HG03135 (cell line): ENCODE measurements around the gene PRM2.
"Not testable (repeated sequence)": the region's sequence is repeated elsewhere in the genome, so short reads cannot be mapped to it uniquely, and the experiment has no call there.

Source experiments
- ATAC-seq: cut with Tn5 transposase; IDR thresholded peaks from one replicate; pipeline ENCODE4 v1.9.1; 2021; ENCODE audit warnings: mild to moderate bottlenecking, moderate library complexity; ENCODE audit not compliant: unreplicated experiment

The PRM2 gene

DNA sequence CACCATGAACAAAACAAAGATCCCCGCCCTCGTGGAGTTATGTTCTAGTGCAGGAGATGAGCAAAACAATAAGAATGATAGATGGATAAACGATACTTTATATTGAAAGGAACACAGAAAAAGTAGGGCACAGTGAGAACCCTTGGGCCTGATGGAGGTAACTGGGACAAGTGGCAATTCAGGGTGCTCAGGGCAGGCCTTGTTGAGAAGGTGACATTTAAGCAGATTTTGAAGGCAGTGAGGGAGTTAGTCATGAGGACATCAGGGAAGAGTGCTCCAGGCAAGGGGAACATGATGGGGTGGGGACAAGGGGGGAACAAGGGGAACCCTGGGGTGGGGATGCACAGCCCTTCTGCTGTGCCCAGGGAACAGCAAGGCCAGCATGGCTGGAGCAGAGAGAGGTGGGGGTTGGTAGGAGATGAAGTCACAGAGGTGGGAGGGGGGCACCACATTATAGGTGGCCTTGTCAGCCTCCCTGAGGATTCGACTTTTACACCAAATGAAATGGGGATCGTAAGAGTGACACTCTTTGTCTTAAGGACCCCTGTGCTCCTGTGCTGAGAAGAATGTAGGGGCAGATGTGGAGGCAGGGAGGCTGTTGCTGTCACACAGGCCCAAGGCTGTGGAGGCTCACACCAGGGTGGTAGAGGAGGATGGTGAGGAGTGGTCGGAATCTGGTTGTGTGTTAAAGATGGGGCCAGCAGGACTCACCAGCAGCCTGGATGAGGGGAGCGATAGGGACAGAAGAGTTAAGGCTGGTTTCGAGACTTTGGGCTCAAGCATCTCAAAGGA is 14.0 kb upstream of the PRM2 start:
- no peak for ATAC-seq

DNA sequence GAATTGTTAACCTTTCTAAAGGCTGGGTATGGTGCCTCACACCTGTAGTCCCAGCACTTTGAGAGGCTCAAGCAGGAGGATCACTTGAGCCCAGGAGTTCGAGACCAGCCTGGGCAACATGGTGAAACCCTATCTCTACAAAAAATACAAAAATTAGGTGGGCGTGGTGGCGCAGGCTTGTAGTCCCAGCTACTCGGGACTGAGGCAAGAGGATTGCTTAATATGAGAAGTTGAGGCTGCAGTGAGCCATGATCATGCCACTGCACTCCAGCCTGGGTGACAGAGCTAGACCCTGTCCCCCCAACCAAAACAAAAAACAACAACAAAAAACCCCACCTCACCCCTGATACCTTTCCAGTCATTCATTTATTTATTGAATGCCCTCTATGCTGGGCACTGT is 13.4 kb upstream of the PRM2 start:
- not testable (repeated sequence) for ATAC-seq

DNA sequence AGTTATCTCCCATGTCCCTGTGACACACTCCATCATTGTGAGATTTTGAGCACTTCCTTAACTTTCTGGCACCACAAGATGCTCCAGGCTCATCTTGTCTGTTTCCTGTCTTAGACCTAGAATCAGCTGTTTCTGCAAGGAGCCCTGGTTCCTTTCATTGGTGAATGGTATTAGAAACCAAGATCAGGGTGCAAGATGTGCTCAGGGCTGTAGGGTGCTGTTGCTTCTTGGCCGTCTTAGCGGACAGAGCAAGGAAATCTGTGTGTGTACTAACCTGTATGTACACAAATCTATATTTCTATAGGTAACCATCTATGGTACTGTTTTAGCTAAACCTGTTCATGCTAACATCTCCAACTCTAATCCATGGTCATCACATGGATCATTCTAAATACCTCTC is 12.9 kb upstream of the PRM2 start:
- no peak for ATAC-seq

DNA sequence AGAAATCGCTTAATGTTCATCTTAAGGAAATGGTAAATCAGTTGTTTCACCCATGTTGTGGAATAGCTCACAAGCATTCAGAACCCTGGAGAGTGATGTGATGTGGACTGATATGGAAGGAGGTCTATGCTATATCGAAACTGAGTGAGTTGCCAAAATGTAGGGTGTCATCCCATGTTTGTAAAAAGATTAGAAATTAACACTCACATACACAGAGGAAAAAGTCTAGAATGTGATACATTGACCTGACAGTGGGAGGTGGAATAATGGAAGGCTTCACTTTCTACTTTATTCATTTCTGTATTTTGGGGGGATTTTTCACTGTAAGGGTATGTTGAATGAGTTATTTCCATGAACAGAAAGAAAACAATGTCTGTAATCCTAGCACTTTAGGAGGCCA is 9.6 kb upstream of the PRM2 start:
- ATAC-seq = no peak

DNA sequence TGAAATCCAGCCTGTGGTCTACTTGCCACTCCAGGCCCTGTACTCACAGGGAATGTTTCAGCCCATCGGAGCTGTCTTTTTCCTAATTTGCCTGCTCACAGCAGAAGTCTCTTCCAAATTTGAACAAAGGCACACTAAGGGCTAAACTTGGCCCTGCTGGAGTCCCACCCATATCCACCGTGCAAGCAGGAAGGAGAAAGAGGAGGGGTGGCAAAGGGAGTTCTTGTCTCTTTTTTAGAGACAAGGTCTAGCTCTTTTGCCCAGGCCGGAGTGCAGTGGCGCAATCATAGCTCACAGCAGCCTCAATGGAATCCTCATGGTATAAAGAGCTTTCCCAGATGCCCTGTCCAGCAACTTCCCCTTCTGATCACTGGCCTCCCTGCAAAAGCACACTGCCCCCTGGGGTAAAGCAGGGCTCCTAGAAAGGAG is 7.6 kb upstream of the PRM2 start:
- no peak for ATAC-seq

DNA sequence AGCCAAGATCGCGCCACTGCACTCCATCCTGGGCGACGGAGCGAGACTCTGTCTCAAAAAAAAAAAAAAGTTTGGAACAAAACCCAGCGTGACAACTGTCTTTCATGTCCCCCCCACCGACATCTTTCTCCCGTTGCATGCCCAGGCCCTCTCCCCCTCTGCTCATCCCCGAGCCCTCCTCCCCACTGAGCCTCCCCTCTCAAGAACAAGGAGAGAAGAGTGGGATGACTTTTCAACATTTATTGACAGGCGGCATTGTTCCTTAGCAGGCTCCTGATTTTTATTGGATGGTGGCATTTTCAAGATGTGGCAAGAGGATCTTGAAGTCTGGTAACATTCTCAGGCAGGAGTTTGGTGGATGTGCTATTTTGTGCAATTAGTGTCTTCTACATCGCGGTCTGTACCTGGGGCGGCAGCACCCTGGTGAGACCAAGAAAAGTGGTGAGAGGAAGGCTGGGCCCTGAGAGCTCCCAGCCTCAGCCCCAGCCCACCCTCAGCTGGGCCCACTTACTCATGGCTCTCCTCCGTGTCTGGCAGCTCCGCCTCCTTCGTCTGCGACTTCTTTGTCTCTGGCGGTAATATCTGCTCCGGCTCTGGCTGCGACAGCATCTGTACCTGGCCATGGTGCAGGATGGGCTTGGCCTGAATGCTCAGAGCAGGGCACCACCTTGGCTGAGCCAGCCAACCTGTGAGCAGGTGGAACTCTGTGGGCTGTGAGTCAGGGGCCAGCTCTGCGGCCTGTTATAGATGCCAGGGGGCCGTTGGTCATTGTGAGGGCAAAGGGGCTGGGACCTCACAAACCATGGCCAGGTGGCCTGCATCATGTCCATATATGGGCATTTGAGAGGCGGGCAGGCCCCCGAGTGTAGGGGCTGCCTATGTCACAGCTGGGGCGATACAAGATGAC is 4.6 kb upstream of the PRM2 start, which contains the start of gene PRM1:
TSS of gene PRM1 (minus strand) at position 715 of the 907 bp plus-strand sequence. CDS start at position 623, 92 bp downstream.
- no peak for ATAC-seq

DNA sequence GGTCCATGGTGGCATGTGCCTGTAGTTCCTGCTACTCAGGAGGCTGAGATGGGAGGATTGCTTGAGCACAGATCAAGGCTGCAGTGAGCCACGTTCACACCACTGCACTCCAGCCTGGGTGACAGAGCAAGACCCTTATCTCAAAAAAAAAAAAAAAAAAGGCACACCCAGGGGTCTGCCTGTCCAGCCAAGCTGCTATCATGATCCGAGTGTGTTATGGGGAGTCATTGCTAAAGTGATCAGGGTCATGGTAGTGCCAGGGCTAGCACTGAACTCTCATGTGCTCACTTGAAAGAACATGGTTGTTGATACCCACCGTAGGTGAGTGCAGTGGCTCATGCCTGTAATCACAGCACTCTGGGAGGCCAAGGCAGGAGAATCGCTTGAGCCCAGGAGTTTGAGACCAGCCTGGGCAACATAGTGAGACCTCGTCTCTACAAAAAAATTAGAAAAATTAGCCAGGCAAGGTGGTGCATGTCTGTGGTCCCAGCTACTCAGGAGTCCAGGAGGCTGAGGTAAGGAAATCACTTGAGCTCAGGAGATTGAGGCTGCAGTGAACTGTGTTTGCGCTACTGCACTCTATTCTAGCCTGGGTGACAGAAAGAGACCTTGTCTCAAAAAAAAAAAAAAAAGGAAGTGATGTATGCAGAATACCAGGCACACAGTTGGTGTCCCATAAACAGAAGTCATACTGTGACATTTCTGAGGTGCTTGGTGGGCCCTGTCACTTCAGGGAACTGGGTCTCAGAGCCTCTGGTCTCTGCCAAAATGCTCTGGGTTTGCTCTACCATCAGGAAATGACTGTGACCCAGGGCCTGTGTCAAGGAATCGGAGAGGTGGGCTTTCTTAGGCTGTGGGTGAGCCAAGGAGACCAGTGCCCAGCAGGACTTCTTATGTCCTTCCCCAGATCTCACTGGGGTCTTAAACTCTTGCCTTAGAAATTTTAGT is 2.7 kb upstream of the PRM2 start:
- ATAC-seq = no peak

DNA sequence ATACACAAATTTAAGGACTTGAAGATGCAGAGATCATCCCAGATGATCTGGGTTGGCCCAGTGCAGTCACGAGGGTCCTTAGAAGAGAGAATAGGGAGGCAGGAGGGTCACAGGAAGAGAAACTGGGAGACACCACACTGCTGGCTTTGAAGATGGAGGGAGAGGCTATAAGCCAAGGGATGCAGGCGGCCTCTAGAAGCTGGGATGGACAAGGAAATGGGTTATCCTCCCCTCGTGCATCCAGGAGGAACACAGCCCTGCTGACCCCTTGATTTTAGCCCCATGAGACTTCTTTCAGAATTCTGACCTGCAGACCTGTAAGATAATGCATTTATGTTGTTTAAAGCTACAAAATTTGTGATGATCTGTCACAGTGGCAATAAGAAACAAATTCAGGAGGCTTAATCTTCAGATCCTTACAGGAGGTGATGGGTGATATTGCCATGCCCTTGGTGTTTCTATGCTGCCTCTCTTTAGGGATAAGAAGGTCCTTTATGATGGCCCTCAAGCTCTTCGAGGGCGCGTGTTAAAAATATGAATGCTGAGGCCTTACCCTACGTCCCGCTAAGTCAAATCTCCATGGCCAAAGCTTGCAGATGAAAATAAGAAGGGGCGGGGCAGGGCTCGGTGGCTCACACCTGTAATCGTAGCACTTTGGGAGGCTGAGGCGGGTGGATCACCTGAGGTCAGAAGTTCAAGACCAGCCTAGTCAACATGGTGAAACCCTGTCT is 1.5 kb upstream of the PRM2 start:
- ATAC-seq = no peak

DNA sequence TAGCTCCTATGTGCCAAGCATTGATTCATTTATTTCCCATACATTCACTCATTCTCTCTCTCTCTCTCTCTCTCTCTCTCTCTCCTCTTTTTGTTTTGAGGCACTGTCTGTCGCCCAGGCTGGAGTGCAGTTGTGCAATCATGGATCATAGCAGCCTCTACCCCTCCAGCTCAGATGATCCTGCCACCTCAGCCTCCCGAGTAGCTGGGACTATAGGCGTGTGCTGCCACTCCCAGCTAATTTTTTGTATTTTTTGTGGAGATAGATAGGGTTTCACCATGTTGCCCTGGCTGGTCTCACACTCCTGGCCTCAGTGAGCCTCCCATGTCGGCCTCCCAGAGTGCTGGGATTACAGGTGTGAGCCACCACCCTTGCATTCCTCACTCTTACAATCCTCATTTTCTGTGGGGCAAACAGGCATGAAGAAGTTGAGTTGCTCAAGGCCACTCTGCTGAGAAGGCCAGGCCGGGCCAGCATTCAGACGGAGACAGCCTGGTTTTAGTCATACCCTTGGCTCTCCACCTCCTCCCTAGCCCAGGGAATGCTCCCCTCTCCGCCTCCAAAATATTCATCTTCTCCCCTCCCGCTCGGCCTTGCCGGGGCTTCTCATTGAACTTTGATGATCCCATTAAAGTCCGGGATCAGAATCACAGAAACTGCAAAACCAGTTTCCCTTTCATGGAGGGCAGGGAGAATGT is 765 bp upstream of the PRM2 start:
- ATAC-seq = no peak

DNA sequence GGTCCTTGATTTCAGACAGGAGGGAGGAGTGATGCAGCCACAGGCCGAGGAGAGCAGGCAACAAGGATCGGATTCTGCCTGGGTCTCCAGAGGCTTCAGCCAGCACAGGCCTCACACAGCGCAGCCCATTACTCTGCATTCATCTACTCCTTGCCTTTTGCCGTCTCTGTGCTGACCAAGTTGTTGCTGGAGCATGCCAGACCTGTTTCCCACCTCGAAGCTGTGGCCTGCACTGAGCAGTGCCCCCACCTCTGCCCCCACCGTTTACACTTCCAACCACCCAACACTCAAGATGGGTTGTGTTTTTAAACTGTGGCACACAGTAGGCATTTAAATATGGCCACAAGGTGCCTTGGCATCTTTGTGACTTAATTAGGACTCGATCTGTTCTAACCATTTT is 1.3 kb downstream of the PRM2 start:
- ATAC-seq = no peak

DNA sequence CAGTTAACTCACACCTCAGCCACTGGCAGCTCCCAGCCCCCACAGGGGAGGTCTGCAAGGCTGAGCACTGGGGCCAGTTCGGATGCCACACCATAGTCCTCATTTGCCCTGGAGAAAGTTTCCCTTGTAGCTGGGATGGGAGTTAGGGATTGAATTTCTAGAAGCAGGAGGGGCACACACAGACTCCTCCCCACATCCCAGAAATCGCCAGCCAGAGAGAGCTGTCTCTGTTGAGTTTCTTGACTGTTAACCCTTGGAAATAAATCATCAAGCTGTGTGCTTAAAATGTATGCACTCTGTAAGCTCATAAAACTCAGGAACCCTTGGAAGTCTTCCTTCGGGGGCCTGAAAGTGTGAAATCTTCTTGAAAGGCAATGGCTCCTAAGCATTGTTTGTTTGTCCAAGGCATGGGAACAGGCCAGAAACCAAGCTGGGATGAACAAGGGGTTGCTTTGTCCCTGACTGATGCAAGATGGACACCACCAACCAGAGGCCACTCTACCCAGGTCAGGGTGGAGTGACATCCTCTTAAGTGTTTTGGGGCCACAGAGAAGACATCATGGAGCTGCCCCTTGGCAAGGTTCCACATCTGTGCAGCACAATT is 2.5 kb downstream of the PRM2 start:
- no peak for ATAC-seq

DNA sequence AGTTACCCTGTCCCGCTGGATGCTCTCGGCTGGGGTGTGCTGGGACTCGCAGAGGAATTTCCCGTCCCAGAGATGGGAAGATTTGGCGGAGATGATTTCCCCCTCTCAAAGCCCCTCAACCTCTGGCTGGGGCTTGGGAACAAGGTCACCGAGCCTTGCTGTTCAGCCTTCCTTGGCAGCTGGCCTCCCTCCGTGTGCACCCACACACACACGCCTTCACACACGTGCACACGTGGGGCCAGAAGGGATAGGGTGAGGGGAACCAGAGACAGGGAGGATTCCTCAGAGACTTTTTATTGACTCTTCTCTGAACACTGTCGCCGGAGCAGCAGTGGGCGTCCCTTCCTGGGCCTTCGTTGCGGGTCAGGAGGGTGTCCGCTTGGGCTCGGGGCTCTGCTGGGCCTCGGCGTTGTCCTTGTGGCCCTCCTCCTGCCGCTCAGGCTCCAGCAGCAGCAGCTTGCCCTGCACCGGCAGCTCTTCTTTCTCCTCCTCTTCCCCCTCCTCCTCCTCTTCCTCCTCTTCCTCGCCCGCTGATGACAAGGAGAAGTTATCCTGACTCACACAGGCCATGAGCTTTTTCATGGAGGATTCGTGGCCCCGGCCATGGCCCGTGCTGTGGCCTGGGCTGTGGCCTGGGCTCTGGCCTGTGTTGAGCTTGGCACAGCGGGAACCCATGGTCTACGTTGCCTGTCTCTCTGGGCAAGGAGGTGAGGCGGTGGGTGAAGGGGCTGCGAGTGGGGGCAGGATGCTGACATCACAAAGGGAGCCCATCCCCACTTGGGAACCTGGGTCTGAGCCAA is 3.2 kb downstream of the PRM2 start, which contains the start of gene PRM3:
TSS of gene PRM3 (minus strand) at position 709 of the 800 bp plus-strand sequence. CDS start at position 675, 34 bp downstream.
- no peak for ATAC-seq

DNA sequence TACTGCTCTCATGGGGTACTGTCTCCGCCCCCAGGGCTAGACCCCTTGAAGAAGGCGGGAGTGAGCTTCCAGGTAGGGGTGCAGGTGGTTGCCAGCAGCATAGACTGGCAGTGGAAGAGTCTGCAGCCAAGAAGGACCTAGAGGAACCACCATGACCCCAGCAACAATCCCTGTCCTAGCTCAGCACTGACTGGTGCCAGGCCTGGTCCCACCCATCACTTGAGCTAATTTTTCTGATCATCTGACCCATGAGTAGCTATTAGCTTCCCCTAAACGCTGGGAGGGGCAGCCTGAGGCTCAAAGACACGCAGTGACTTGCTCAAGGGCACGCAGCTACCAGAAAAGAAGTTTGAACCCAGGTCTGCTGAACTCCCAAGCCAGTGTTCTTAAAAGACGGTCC is 3.8 kb downstream of the PRM2 start:
- no peak for ATAC-seq

DNA sequence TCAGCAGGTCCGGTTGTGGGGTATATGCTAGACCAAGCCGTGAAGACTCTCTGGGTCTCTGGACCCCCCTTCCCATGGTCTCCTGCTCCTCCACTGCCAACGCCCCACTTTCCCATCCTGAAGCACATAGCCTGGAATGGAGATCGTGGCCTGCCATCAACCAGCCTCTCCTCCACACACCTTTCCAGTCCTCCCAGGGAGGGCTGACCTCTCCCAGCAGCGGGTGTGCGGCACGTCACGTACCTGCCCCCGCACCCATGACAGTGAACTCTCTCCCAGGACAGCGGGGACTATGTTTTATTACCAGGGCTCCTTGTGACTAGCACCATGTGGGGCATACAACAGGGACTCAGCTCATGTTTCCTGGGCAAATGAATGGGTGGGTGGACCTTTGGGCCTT is 4.7 kb downstream of the PRM2 start:
- ATAC-seq = no peak

DNA sequence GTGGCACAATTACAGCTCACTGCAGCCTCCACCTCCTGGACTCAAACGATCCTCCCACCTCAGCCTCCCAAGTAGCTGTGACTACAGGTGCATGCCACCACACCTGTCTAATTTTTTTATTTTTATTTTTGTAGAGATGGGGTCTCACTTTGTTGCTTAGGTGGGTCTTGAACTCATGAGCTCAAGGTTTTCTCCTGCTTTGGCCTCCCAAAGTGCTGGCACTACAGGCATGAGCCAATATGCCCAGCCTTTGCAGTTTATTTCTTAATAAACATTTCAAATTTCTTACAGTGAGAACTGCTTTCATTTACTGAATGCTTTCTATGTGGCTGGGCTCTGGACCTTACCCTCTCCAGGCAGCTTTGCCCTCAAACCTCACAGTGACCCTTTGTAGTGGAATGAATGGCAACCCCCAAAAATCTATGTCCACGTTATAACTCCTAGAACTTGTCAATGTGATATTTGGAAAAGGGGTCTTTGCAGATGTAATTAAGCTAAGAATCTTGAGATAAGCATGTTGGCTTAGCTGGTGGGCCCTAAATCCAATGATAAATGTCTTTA is 5.6 kb downstream of the PRM2 start:
- ATAC-seq = no peak

DNA sequence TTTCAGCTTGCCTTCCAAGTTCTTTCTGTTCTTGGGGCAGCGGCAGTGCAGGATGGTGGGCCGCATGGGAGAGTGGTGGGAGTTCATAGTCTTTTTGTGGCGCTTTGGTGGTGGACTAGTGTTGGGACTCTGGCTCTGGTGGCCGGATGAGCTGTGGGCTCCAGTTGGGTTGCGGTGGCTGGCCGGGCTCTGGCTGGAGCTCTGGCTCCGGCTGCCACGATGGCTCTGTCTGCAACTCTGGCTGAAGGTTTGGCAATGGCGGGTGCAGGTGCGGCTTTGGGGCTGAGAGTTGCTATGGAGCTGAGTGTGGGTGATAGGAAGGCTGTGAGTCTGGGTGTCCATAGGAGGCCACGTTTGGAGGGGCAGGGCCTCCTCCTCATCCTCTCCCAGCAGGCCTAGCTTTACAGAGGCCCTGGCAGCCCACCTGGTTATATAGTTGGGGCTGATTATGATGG is 7.3 kb downstream of the PRM2 start, which contains the start of gene TNP2:
TSS of gene TNP2 (minus strand) at position 405 of the 455 bp plus-strand sequence. CDS start at position 342, 63 bp downstream.
- no peak for ATAC-seq

DNA sequence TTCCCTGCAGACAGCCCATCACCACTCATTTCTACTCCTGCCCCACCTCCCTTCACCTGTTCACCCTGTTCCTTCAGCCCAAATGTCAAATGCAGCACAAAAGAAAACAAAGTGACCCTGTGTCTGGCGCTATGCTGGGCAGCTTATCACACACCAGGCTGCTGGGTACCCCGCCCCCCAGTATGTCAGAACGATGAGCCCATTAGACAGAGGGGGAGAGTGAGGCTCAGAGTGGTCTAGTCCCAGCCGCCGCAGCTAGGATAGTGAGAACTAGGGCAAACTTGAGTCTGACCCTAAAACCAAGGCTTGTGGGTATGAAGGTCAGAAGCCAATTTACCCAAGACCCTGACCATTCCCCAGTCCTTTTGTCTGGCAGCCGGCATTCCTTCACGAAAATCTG is 11.2 kb downstream of the PRM2 start:
- no peak for ATAC-seq
